GM18502 (cell line): ENCODE results near the gene YBX2.
"Not testable (repeated sequence)": the region's sequence is repeated elsewhere in the genome, so short reads cannot be mapped to it uniquely, and the experiment has no call there.

Experiments used
- ATAC-seq: cut with Tn5 transposase; IDR thresholded peaks from one replicate; pipeline ENCODE4 v1.9.1; 2021; ENCODE audit warnings: mild to moderate bottlenecking; ENCODE audit not compliant: unreplicated experiment, poor library complexity

YBX2 gene

DNA sequence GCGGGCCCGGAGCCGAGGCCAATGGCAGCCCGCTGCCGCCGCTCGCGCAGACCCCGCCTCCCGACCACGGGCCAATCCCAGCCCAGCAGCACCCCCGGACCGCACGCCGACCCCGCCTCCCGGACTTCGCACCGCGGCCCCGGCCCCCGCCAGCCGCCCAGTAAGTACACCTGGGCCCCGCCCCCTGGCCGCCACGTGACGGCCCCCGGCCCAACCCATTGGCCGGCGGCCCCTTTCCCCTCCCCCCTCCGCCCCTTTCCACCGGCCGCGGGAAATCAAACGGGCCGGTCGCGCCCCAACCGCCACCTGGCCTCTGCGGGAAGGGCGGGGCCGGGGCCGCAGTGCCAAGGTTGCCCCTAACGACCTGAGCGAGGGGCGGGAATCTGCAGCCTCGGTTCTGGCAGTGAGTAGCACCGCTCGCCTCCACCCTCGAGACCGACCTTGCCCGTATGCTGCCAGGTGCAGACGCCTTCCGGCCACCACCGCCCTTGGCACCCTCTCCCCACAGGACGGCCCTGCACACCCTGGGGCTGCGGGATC is at the start of gene YBX2:
YBX2 (minus strand) TSS at position 26 of the 540 bp plus-strand sequence. CDS start 139 bp downstream, outside the sequence.
- no peak for ATAC-seq

DNA sequence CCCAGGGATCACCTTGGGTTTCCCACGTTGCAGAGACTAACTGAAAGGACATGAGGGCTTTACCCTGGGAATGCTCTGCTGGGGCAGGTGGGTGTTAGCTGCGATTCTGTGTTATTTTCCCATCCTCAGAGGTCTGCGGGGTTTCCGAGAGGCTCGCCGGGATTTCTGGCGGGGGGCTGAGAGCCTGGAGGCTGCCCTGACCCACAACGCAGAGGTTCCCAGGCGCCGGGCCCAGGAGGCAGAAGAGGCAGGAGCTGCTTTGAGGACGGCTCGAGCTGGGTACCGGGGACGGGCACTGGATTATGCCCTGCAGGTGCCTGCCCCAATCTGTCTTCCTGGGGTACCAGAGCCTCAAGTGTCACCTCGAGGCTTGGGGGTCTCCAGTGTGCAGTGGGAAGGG is 48.8 kb upstream of the YBX2 start:
- ATAC-seq: no peak

DNA sequence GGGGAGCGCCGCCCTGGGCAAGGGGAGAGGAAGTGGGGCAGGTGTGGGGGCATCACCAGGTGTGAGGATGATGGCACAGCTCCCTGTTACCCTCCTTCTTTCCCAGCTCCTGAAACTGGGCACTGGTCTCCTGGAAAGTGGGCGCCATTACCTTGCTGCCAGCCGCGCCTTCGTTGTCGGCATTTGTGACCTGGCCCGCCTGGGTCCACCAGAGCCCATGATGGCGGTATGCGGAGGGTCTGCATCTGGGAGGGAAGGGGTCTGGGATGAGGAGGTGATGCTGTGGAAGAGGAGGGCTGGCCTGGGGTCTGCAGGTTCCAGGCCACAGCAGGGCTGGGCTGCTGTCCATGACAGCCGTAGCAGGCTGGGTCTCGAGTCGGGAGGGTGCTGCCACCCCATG is 47.4 kb upstream of the YBX2 start:
- ATAC-seq: no peak

DNA sequence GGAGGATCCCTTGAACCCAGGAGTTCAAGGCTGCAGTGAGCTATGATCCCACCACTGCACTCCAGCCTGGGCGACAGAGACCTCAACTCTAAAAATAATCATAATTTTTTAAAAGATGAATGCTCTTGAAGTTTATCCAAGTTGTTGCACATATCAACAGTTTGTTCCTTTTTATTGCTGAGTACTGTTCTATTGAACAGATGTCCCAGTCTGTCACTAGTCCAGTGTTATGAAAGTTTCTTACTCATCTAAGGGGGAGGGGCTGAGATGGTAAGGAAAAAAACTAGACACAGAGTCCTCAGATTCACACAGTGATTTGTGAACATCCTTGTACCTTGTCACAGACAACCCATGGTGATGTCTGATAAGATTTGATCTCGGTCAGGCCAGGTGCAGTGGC is 45.7 kb upstream of the YBX2 start:
- ATAC-seq: no peak

DNA sequence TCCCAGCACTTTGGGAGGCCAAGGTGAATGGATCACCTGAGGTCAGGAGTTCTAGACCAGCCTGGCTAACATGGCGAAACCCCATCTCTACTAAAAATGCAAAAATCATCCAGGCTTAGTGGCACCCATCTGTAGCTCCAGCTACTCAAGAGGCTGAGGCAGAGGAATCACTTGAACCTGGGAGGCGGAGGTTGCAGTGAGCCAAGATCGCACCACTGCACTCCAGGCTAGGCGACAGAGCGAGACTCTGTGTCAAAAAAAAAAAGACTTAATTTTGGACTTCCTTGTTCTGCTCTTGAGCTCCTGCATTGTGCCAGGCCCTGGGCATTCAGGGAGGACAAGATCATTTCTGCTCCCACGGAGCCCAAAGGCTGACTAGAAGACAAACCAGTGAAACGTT is 43.2 kb upstream of the YBX2 start:
- not testable (repeated sequence) for ATAC-seq

DNA sequence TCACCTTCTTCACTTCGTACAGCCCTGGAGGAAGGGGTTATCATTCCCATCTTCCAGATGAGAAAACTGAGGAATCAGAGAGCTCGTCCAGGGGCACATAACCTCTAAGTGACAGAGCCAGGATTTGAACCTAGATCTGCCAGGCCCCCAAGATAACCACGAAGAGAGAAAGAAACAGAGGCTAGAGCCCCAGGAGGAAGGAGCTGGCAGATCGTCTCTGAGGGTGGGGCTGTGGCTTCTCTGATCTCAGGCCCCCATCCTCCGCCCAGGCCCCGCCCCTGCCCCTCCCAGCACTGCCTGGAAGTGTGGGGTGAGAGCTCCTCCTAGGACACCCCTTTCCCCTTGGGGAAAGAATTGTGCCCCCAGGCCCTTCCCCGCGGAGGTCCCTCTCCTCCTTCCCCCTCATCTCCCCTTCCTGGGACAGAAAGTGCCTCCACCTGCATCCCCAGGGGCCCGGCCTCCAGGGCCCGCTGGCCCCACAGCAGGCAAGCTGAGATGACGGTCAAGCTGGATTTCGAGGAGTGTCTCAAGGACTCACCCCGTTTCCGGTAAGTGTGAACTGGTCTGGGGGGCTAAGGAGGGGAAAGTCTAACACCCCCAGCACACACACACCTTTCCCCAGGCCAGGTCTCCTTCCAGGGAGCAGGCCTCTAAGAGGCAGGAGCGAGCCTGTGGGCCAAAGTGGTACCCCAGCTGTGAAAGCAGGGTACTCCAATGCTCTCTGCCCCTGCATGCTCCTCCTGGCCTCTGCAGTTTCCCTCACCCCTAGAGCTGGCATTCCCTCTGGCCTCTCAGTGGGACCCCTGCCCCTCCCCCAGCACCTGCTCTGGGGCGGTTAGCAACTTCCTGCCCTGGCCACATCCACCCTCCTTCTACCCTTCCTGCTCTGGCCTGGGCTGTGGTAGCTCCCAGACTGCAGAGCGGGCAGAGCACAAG is 42.1 kb upstream of the YBX2 start, which contains the start of gene ACAP1:
ACAP1 (plus strand) TSS at position 290 of the 936 bp plus-strand sequence; CDS start at position 496, 206 bp downstream.
- peak; percentile 67 for ATAC-seq

DNA sequence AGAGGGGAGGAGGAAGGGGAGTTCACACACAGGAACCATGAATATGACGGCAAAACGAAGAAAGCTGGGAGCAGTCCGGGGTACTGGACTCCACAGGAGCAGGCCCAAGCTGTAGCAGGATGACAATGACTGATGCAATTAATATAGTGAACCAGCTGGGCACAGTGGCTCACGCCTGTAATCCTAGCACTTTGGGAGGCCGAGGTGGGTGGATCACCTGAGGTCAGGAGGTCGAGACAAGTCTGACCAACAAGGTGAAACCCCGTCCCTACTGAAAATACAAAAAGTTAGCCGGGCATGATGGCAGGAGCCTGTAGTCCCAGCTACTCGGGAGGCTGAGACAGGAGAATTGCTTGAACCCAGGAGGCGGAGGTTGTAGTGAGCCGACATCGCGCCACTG is 41.3 kb upstream of the YBX2 start:
- not testable (repeated sequence) for ATAC-seq

DNA sequence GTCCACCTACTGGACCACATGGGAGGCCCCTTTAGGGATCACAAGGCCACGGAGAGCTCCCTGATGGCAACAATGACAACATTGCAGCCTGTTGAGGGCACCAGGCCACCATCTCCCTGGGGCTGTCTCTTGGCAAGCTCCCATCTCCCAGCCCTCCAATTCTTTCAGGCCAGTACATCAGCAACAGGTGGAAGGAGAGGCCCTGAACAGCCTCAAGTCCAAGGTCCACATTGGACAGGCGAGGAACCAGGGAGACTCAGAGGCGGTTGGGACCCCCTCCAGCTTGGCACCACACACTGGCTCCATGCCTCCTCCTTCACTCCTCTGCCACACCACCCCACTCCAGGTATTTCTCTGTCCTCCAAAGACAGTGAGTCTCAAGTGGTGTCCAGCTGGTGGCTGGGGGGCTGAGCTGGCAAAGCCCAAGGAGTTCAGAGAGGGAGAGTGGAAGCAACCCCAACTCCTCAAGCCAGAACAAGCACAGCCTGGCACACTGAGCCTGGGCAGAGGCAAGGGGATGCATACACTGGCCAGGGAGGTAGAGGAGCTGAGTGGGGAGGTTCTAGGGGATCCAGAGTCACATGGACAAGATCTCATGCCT is 40.6 kb upstream of the YBX2 start:
- no peak for ATAC-seq

DNA sequence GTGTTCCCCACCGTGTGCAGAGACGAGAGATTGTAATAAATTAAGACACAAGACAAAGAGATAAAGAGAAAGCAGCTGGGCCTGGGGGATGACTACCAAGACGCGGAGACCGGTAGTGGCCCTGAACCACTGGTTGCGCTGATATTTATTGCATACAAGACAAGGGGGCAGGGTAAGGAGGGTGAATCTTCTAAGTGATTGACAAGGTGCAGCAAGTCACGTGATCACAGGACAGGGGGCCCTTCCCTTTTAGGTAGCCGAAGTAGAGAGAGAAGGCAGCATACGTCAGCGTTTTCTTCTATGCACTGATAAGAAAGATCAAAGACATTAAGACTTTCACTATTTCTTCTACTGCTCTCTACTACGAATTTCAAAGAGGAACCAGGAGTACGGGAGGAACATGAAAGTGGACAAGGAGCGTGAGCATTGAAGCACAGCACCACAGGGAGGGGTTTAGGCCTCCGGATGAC is 38.2 kb upstream of the YBX2 start:
- not testable (repeated sequence) for ATAC-seq

DNA sequence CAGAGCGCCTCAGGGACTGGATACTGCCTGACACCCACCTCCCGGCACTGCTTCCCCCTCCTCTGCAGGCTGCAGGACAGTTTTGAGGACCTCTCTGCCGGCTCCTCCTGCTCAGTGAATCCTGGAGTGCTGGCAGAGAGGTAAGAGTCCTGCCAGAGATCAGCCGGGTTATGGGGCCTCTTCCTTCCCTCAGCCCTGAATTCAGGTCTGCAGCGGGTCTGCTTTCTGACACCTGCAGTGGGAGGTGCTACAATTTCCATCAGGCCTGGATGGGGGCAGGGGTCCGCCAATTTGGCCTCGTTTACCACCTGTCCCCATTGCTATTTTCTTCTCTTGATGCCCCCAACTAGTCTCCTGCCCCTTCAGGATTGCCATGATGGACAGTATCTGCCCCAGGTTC is 37.7 kb upstream of the YBX2 start:
- no peak for ATAC-seq

DNA sequence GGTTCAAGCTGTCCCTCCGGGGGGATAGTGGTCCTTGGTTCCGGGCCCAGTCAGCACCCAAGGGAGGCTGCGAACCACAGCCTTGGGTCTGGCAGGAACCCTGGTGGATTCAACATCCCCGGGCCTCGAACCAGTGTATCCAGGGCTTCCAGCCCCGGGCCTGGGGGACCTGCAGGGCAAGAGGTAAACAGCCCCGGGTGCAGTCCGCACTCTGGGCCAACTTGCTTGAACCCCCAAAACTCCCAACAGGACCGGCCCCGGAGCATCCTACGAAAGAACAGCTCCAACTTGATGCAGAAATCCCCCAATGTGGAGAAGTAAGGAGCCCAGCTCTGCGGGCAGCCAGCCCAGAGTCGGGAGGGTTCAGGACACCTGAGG is 36.2 kb upstream of the YBX2 start:
- no peak for ATAC-seq

DNA sequence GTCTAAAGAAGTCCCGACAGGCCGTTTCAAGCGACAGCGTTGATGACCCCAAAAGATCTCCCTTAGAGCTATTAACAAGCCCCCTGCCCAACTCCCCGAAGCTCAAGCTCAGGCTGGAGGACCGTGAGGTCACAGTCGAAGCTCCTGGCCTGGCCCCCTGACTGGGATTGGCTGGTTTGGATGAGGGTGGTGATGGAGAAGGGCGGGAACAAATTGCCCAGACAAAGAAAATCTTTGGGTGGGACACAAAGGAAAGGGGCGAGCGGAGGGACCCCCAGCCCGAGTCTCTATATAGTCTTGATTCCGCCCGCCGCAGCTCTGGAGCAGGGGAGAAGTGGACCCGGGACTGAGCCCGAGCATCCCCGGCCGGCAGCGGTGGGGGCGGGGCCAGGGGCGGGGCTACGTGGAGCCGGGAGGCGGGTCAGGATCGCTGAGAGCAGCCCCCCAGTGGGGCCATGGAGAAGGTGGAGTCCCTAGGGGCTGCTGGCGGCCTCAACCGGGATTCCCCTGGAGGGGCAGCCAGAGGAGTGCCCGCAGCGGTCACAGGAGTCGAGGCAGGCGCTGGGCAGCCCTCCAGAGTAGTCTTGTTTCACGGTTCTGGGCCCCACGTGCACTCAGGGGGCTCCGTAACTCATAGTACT is 35.7 kb upstream of the YBX2 start:
- ATAC-seq: peak; percentile 53

DNA sequence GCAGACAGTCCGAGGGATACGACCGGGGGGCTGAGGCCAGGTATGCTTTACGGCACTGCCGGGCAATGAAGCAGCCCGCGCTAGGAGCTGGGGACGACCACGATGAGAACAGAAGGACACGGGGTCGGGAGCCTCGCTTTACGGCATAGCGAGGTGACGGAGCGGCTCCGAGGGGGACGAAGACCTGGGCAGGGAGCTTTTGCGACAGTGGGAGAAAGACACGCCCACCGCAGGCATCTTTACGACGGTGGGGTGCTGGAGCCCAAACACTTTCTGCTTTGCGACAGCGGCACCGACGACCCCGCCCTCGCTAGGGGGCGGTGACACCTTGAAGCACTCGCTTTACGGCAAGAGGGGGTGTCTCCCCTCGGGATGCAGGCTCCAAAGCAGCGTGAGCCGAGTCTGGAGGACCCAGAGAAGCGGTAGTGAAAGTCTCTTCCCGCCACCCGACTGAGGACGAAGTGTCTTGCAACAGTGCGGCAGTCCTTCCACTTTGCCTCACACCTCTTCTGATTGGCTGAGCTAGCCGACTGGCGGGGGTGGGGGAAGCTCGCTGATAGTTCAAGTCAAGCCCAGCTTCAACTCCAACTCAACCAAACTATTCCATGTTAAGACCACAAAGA is 35.0 kb upstream of the YBX2 start:
- ATAC-seq: peak; percentile 61

DNA sequence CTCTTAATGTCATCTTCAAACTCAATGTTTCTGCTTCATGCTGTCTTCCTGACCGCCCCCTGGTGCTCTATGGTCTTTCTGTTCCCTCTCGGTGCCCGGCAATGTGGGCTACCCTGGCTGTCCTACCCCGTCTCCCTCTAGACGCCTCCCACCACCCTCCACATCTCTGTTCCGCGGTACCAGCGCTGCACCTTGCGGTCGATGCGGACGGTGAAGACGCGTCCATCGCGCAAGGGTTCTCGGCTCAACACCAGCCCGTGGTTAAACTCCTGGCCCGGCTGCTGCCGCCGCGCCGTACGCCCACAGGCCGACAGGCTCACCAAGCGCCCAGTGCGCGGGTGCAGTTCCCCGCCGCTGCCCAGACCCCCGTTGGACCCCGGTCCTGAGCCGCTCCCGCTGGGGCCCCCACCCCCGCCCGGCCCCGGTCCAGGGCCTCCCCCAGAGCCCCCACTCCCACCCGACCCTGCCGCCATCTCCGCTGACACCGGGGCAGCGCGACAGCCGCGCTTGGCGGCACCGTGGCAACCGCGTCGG is 34.5 kb upstream of the YBX2 start, which contains the start of gene NEURL4:
NEURL4 (minus strand) TSS at position 496 of the 534 bp plus-strand sequence; CDS start at position 473, 23 bp downstream.
- peak; percentile 9 for ATAC-seq

DNA sequence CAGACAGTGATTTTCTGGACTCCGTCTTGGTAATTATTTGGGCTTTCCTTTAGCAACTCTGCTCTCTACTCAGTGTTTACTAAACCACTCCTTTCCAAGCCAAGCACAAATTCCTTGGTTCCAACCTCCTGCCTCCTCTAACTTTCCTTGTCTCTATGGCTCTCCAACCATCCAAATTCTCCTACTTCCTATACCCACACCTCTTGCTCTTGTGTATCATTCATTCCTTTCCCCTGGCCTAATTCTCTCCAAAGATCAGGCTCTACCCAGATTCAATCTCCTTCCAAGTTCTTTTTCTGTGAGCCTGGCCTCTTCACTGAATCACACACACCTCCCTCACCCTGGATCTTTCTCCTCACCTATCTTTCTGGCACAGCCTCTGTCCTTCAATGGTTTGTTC is 33.6 kb upstream of the YBX2 start:
- ATAC-seq: no peak

DNA sequence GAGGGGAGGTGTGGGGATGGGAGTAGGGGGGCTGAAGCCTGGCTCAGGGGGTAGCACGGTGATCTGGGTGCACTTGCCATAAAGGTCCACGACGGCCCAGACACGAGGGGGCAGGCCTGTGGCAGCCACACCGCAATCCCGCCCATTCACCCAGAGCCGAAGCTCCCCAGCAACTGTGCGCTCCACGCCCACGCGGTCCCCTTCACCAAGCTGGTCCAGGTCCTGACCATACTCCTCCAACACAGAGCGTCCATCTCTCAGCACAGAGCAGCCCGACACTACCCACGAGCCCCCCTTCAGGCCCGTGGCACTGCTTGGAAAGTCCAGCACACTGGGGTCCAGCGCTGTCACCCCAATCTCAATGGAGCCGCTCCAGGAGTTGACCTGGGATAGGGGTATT is 33.1 kb upstream of the YBX2 start:
- no peak for ATAC-seq

DNA sequence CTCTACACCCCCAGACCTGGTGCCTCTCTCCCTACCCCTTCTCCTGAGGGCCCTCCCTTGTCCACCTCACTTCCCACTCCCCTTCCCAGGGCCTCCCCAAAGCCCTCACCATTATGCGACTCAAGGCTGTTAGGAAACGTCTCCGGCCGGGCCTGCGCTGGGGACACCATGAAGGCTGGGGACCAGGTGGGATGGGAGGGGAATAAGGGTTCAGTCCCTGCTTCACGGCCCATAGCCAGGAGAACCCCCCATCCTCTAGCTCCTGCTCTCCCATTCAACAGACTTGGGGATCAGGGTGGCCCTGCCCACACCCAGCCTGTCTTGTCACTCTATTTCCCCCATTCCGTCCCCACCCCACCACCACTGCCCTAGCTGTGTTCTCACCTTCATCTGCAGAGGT is 32.6 kb upstream of the YBX2 start:
- no peak for ATAC-seq

DNA sequence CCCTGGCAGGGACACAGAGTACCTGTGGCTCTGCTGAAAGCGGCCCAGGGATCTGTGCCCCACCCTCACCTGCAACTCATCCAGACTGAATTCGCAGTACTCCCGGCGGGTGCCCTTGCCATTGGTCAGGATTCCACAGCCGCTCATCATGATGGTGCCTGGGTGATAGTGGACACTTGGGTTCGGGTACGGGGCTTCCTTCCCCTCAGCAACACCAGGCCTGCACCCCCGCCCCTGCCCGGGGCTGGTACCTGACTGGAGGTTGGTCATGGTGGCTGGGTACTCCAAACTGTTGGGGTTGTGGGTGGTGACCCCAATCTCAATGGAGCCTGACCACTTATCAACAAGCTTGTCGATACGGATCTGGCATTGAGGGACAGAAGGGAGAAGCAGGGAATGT is 31.7 kb upstream of the YBX2 start:
- ATAC-seq: no peak

DNA sequence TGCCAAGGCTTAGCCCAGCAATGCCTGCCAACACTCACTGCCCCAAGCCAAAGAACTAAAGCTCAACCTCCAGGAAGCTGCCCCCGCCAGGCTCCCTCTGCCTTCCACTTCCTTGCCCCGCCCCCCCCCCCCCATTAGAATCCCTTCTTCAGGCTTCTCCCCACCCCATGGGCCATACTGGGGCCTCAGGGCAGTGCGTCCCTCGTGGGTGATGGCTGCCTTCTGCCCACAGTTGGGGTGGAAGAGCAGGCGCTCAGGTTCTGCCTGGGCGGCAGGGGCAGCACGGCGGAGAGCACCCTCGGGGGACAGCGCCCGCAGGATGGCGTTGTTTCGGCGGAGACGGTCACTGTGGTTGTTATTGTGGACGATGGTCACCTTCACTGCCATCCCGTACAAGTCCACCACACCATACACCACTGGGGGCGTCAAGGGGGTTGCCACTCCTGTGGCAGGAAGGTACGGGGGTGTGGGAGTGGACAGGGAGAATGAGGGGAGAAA is 30.6 kb upstream of the YBX2 start:
- ATAC-seq: no peak

DNA sequence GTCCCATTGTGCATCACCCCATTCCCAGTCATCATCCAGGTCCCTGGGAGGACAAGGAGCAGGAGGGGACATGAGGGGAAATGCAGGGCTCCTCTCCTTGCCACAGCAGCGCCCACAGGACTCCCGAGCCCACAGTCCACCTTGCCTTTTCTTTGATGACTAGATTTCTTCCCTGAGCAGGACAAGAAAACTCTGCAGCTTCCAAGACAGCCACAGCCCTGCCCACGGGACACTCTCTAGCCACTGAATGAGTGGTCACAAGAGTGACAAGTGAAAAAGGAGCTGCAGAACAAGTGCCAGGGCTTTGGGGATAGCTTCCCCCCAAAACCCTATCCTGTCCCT is 30.0 kb upstream of the YBX2 start:
- ATAC-seq: no peak
